ENCODE data around the gene TAF1A. TPM values are rescaled to one million over a fixed set of nuclear protein-coding genes. Genes with fewer than 3 reads are reported as not detected.

Gene TAF1A
- total RNA-seq, 1 experiment from 2014 or later, result 21.4 TPM

DNA sequence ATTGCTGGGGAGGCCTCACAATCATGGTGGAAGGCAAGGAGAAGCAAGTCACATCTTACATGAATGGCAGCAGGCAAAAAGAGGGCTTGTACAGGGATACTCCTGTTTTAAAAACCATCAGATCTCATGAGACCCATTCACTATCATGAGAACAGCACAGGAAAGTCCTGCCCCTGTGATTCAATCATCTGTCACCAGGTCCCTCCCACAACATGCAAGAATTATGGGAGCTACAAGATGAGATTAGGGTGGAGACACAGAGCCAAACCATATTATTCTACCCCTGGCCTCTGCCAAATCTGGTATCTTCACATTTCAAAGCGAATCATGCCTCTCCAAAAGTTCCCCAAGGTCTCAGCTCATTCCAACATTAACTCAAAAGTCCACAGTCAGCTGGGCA lies 17.0 kb upstream of the TAF1A start:
- ChIA-PET CTCF (no interaction called here), RAD21 (ENCODE audit: low non-redundant PET in 1 of 2, low total read pairs in 2 of 2, uncharacterized antibody in 2 of 2, unreplicated experiment in 2 of 2) (no interaction called here), POLR2A (no interaction called here)
- H3K79me2 ChIP-seq (ENCODE audit: insufficient read depth, low read length), result no peaks in the 10 kb centered on the region
- ATAC-seq (no peak), DNase-seq (ENCODE audit: low read depth, low spot score) (no peak)
- no peak overlapping the region for H3K9ac ChIP-seq (ENCODE audit: low read length)
- no peak overlapping the region for H3K4me2 ChIP-seq (ENCODE audit: low read length)
- no peaks in the 10 kb centered on the region for H3K9me2 ChIP-seq (ENCODE audit: insufficient read depth)
- H4K20me1 ChIP-seq (ENCODE audit: insufficient read depth), result no peaks in the 10 kb centered on the region; the same call in 1 of the 2 replicates
- H3K27me3 ChIP-seq (ENCODE audit: insufficient read depth, low read length), result no peaks in the 10 kb centered on the region
- no peak overlapping the region for H3K27ac ChIP-seq (ENCODE audit: low read depth, low read length)
- intact Hi-C loops (cut with micrococcal nuclease), result no loop called here
- BruUV-seq (replicated peaks), result no TSS peak
- no peaks in the 10 kb centered on the region for H3K9me3 ChIP-seq (ENCODE audit: control insufficient read depth in 1 of 2, insufficient read depth in 1 of 2, low read depth in 1 of 2, low read length in 2 of 2)
- H3K4me3 ChIP-seq (replicated peaks in 1 of 2; ENCODE audit: low read depth in 1 of 2, low read length in 2 of 2), result no peak overlapping the region
- no peaks in the 10 kb centered on the region for H3K36me3 ChIP-seq (ENCODE audit: control insufficient read depth in 1 of 2, insufficient read depth in 2 of 2, low read length in 2 of 2)
- TF ChIP-seq POLR2AphosphoS5 (IDR thresholded peaks at IDR 0.05; ENCODE audit: low read depth, low read length) (no peak), EZH2 (IDR thresholded peaks at IDR 0.05) (no peak), EGR1 (IDR thresholded peaks at IDR 0.05; ENCODE audit: low read depth) (no peak), ELF1 (IDR thresholded peaks at IDR 0.05; ENCODE audit: borderline replicate concordance, low read depth) (no peak), JUND (IDR thresholded peaks at IDR 0.05) (no peak), SIN3A (IDR thresholded peaks at IDR 0.05; ENCODE audit: low read depth) (no peak), YY1 (IDR thresholded peaks at IDR 0.05; ENCODE audit: extremely low read depth, insufficient replicate concordance, low read depth, low read length) (no peak), SRF (IDR thresholded peaks at IDR 0.05; ENCODE audit: low read depth) (no peak), ZNF274 (IDR thresholded peaks at IDR 0.05; ENCODE audit: low read depth, low read length) (no peak)
- TF ChIP-seq, protein P1, sequence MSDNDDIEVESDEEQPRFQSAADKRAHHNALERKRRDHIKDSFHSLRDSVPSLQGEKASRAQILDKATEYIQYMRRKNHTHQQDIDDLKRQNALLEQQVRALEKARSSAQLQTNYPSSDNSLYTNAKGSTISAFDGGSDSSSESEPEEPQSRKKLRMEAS (IDR thresholded peaks at IDR 0.05), result no peak
- no peak overlapping the region for H2AFZ ChIP-seq (ENCODE audit: low read depth, low read length, poor library complexity, severe bottlenecking)
- no peaks in the 10 kb centered on the region for H3K4me1 ChIP-seq (ENCODE audit: control insufficient read depth in 1 of 2, insufficient read depth in 2 of 2, low read length in 2 of 2)

DNA sequence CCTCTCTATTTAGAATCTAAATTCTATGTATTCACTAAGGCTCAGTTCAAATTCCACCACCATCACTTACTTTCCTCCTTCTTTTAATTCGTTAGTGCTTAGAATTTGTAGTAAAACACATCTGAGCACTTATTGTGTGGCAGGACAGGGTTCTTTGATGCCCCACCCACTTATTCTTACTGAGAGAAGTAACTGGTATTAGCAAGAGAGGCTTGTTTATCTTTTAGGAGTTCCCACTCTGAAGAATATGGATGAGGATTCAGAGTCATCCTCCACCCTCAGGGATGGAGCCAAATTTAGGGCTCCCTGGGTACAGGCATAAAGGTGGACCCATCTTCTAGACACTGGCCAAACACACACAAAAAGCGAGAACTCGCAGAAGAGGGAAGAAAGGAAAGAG lies 11.5 kb upstream of the TAF1A start:
- RAD21 ChIA-PET (ENCODE audit: low non-redundant PET in 1 of 2, low total read pairs in 2 of 2, uncharacterized antibody in 2 of 2, unreplicated experiment in 2 of 2), result no interaction called here
- intact Hi-C loops (cut with micrococcal nuclease), result no loop called here

More for the DNA sequence above, 11.5 kb upstream of the TAF1A start:
- no peaks in the 10 kb centered on the region for H3K4me1 ChIP-seq (ENCODE audit: control insufficient read depth in 1 of 2, insufficient read depth in 2 of 2, low read length in 2 of 2)
- ATAC-seq, result no peak
- DNase-seq (ENCODE audit: low read depth, low spot score), result no peak
- no peaks in the 10 kb centered on the region for H3K36me3 ChIP-seq (ENCODE audit: control insufficient read depth in 1 of 2, insufficient read depth in 2 of 2, low read length in 2 of 2)
- H3K9ac ChIP-seq (ENCODE audit: low read length), result no peak overlapping the region
- no peaks in the 10 kb centered on the region for H3K27me3 ChIP-seq (ENCODE audit: insufficient read depth, low read length)
- no peaks in the 10 kb centered on the region for H3K79me2 ChIP-seq (ENCODE audit: insufficient read depth, low read length)
- H3K27ac ChIP-seq (ENCODE audit: low read depth, low read length), result no peak overlapping the region
- CTCF ChIA-PET, result no interaction called here
- POLR2A ChIA-PET, result interaction anchor here (1.3 kb wide), 1 partner anchor 11 kb away, joined by 5 read pairs; the partner anchor contains the start of gene TAF1A
- H3K9me2 ChIP-seq (ENCODE audit: insufficient read depth), result no peaks in the 10 kb centered on the region
- no peak for TF ChIP-seq CEBPB (IDR thresholded peaks at IDR 0.05; ENCODE audit: low read depth)
- no peak for TF ChIP-seq SIN3A (IDR thresholded peaks at IDR 0.05; ENCODE audit: low read depth)
- no peak for TF ChIP-seq EGR1 (IDR thresholded peaks at IDR 0.05; ENCODE audit: low read depth)
- TF ChIP-seq JUND (IDR thresholded peaks at IDR 0.05), result no peak
- TF ChIP-seq ELF1 (IDR thresholded peaks at IDR 0.05; ENCODE audit: borderline replicate concordance, low read depth), result no peak
- no peak for TF ChIP-seq EZH2phosphoT487 (IDR thresholded peaks at IDR 0.05; ENCODE audit: borderline replicate concordance)
- H3K4me2 ChIP-seq (ENCODE audit: low read length), result no peak overlapping the region
- H4K20me1 ChIP-seq (ENCODE audit: insufficient read depth), result no peaks in the 10 kb centered on the region; the same call in 1 of the 2 replicates
- BruUV-seq (replicated peaks), result no TSS peak
- H3K9me3 ChIP-seq (ENCODE audit: control insufficient read depth in 1 of 2, insufficient read depth in 1 of 2, low read depth in 1 of 2, low read length in 2 of 2), result no peaks in the 10 kb centered on the region
- H3K4me3 ChIP-seq (replicated peaks in 1 of 2; ENCODE audit: low read depth in 1 of 2, low read length in 2 of 2), result no peak overlapping the region
- no peak overlapping the region for H2AFZ ChIP-seq (ENCODE audit: low read depth, low read length, poor library complexity, severe bottlenecking)

All from HCT116 (cell line).